Omental fat pad (tissue), 4 donors: Measurements from ENCODE around the gene HOXA7. TPM values are rescaled to one million over a fixed set of nuclear protein-coding genes. Genes with fewer than 3 reads are reported as not detected.

ENCODE experiments used
- ATAC-seq: fragments of 150-250 bp; one replicate; pipeline ENCODE4 v1.9.1; 2016; ENCODE audit warnings: mild to moderate bottlenecking, moderate library complexity; ENCODE audit not compliant: low FRiP score
- DNase-seq: peaks from one replicate; pipeline ENCODE4 v3.0.0-alpha.2; 2019; ENCODE audit warnings: low spot score
- total RNA-seq, 4 donors: library from RNA; depleted of rRNA; stranded (reverse); fragments of >200 nt; gene quantifications; one replicate each; pipeline ENCODE4 v1.1.0, GENCODE V29; 2016
- TF ChIP-seq, protein P1 (sequence below), 3 donors: fragments of 450-650 bp; IDR thresholded peaks; one replicate each; pipeline ENCODE4 v1.5.1; 2016 to 2017; ENCODE audit warnings: antibody characterized with exemption in 3 of 3, mild to moderate bottlenecking in 3 of 3, moderate library complexity in 2 of 3

HOXA7 gene
- total RNA-seq, 4 donors from 2014 or later = 4.6 to 6.1 (median 5.3) TPM

DNA sequence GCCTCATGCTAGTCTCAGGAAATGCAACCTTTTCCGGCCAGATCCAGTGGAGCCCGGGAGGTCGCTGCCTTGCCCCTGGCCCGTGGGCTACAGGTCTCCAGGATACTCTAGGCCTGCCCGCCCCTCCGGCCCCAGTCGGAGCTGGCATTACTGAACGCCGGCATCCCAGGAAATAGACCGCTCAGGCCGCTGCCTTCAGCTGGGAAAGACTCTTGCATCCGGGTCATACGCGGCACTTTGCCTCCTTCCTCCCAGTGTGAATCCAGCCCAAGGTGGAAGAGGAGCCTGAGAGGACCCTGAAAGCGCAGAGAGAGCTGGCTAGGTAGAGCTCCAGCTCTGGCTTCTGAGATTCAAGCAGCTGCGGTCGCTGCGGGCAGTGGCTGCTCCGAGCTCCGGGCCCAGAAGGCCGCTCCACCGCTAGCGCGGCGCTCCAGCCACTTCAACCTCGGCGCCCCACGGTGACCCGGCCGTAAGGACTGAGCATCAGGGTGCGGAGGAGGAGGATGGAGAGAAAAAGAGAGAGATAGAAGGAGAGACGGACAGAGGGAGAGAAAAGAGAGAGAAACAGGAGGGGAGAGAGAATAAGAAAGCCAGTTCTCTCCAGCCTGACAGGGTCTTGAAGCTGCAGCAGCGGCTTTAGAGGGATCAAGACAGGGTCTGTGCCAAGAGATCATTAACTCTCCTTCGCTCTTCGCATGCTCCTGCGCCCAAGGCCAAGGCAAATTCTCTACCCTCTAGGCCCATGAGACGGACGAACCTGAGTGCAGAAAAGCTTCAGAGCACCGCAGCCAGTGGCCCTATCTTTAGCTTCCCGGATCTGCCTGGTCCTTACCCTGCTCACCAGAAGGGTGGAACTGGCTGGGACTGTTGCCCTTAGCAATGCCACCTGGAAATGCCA is 19.4 kb upstream of the HOXA7 start:
- DNase-seq (peak; percentile 18), ATAC-seq (no peak)
- TF ChIP-seq, protein P1, sequence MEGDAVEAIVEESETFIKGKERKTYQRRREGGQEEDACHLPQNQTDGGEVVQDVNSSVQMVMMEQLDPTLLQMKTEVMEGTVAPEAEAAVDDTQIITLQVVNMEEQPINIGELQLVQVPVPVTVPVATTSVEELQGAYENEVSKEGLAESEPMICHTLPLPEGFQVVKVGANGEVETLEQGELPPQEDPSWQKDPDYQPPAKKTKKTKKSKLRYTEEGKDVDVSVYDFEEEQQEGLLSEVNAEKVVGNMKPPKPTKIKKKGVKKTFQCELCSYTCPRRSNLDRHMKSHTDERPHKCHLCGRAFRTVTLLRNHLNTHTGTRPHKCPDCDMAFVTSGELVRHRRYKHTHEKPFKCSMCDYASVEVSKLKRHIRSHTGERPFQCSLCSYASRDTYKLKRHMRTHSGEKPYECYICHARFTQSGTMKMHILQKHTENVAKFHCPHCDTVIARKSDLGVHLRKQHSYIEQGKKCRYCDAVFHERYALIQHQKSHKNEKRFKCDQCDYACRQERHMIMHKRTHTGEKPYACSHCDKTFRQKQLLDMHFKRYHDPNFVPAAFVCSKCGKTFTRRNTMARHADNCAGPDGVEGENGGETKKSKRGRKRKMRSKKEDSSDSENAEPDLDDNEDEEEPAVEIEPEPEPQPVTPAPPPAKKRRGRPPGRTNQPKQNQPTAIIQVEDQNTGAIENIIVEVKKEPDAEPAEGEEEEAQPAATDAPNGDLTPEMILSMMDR (IDR thresholded peaks at IDR 0.05) = no peak

DNA sequence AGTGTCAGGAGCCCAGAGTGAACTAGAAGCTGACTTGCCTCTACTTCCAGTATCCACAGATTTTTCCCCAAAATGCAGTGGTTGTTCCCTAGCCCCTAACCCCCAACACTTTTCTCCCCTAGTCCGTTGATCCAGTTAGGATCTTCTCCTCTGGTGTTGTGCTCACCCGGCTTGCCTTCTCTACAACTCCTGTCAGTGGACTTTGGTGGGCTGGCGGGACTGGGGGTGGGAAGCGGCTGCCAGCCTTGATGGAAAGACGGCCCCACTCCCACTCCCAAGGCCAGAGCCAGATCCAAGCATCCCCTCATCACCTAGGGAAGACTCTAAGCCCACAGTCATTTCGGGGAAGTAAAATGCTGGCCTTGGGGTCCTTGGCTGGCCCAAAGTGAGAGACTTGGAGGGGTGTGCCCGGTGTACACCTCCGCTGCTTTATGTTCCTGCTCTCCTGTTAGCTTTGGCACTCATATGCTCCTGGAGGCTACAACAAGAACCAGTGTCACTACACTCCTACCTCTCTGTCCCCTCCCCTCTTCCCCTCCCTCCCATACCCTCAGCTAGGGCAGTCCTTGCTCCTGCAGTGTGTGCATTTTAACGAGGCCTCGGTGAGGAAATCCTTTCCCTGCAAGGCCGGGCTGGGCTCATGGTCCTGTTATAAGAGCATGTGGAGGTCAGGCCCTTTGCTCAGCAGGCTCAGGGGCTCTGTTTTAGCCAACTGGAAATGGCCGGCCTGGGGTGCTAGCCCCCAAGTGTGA is 18.6 kb upstream of the HOXA7 start:
- DNase-seq (peak; percentile 12), ATAC-seq (no peak)
- TF ChIP-seq, protein P1 (IDR thresholded peaks at IDR 0.05) = no peak

DNA sequence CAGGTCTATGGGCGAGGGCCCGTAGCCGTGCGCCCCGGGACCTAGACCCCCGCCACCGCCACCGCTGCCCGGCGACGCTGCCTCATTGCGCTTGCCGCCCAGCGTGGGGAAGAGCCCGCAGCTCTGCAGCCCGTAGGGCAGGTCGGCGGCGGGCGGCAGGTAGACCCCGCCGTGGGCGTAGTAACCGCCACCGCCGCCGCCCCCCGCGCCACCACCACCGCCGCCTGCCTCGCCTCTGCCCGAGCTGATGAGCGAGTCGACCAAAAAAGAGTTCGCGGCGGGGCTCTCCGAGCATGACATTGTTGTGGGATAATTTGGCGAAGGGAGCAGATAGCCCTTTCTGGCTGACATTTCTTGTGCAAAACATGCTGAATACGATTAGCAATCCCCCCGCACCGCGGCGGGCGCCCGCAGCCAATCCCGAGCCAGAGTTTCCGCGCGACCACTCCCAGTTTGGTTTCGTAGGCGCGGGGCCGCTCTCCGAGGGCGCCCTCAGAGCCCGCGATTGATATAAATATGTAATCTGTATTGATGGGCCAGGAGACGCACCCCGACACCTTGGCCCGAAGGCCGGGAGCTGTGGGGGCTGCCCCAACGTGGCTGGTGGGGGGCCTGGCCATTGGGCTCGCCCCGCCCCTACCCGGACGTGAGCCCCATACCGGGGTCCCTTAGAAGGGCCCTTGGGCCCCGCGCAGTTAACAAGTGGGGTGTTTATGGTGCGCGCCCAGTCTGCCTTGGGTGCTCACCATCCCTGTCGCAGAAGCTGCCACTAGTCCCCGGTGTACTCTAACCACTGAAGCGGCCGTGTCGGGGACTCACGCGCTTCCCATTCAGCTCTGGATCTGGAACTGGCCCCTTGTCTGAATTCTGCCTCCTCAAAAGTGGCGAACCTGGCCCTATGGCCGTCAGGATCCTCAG is 17.7 kb upstream of the HOXA7 start, which contains the start of gene HOXA10:
HOXA10 (minus strand) TSS at position 365 of the 918 bp plus-strand sequence; CDS start at position 351, 14 bp downstream.
- no peak for ATAC-seq

DNA sequence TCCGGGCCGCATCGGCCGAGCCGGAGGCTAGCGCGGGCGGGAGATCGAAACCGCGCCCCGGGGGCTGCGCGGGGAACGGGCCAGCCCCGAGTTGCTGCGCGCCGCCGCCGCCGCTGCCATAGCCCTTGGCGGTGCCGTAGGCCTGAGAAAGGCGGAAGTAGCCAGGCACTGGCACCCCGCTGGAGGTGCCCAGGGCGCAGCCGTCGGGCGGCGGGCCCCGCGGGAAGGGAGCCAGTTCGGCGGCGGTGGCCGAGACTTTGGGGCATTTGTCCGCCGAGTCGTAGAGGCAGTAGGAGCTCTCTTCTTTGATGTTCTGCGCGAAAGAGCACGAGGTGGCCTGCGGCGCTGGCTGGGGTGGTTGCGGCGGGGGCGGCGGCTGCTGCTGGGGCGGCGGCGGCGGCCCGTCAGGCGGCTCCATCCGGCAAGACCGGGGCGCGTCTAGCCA is 17.1 kb upstream of the HOXA7 start:
- no peak for ATAC-seq
- DNase-seq = peak; percentile 21
- TF ChIP-seq, protein P1 (IDR thresholded peaks at IDR 0.05) = no peak

More for the DNA sequence above, 17.7 kb upstream of the HOXA7 start, which contains the start of gene HOXA10:
- TF ChIP-seq, protein P1 (IDR thresholded peaks at IDR 0.05) = no peak
- DNase-seq = peak; percentile 14

DNA sequence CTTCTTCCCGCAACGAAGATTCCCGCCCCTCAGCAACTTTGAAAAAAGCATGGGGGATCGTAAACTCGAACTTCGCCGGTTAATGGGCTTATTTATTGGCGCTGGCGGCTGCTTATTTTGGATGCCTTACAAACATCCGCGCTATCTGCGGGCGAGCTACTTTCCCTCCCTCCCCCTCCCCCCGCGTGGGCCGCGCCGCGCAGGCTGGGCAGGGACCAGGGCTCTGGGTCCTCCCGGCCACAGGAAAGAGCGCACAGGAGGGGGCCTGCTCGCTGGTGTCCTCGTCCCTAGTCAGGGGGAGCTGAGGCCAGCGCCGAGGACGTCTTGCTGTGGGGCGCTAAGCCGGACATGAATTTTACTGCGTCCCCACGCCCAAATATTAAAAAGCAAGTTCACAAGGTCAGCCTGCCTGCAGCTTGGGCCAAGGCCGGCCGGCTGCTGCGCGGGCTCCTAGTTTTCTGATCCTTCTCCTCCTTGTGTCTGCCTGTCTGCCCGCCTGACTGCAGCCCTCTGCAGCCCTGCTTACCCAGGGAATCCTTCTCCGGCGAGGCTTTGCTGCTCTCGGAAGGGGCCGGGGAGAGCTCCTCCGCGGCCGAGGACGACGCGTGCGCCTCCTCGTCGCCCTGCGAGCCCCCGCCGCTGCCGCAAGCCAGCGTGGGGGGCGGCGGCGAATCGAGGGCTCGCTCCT is 16.5 kb upstream of the HOXA7 start:
- DNase-seq (peak; percentile 22), ATAC-seq (peak; percentile 29)
- TF ChIP-seq, protein P1 (IDR thresholded peaks at IDR 0.05) = no peak

DNA sequence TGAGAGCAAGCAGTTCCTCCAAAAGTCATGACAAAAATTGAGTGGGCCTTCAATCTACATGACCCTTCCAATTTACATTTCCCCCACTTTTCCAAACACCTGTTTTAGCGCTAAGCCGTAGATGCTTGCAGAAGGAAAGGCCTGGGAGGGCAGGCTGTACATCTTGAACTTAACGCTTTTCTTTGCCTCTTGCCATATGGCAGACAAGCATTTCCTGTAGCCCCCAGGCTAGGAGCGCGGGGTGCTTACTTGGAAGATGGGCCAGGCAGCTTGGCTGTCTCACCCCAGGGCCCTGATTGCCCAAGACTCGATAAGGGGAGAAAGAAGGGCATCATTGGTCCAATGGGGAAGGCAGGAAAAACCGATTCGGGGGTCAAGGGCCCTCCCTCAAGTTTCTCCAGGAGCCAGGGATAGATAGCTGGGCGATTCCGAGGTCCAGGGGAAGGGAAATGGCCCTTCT is 15.9 kb upstream of the HOXA7 start:
- DNase-seq (peak; percentile 16), ATAC-seq (no peak)
- TF ChIP-seq, protein P1 (IDR thresholded peaks at IDR 0.05) = no peak
